Ovary (tissue), 9 donors: ENCODE measurements around the gene RPS3. TPM values are rescaled to one million over a fixed set of nuclear protein-coding genes. Genes with fewer than 3 reads are reported as not detected.

Experiments
- DNase-seq, 5 donors: peaks; one replicate each; pipeline ENCODE4 v3.0.0-alpha.2; 2019 to 2020
- H3K27ac ChIP-seq, 2 donors: fragments of 200-600 bp; one replicate each; pipeline versions ENCODE4 v1.5.1 to v1.8.0; 2019 to 2022
- H3K27me3 ChIP-seq: fragments of 200-600 bp; one replicate; pipeline ENCODE4 v1.8.0; 2022
- H3K36me3 ChIP-seq: fragments of 200-600 bp; sonication (generic); one replicate; pipeline ENCODE4 v1.5.1; 2019
- H3K4me1 ChIP-seq: one replicate; pipeline ENCODE4 v1.8.1; 2013; ENCODE audit warnings: mild to moderate bottlenecking, moderate library complexity; ENCODE audit not compliant: insufficient read depth
- H3K4me3 ChIP-seq: fragments of 200-600 bp; sonication (generic); one replicate; pipeline ENCODE4 v1.5.1; 2017
- H3K9me3 ChIP-seq, 2 donors: fragments of 200-600 bp in 1 of 2; sonication (generic) in 1 of 2; one replicate each; pipeline versions ENCODE4 v1.5.1 to v1.8.1; 2013 to 2019; ENCODE audit warnings: mild to moderate bottlenecking in 1 of 2, moderate library complexity in 1 of 2
- CTCF ChIP-seq, 3 donors: fragments of 450-650 bp in 2 of 3; fragments of 200-600 bp in 1 of 3; IDR thresholded peaks; one replicate each; pipeline versions ENCODE4 v1.5.1 to v1.8.0; 2016 to 2022; ENCODE audit warnings: antibody characterized with exemption in 3 of 3, mild to moderate bottlenecking in 1 of 3
- EP300 ChIP-seq: sonication (generic); formaldehyde crosslinking; IDR thresholded peaks from one replicate; pipeline ENCODE4 v1.6.1; 2017; ENCODE audit warnings: antibody characterized with exemption
- POLR2A ChIP-seq: fragments of 450-650 bp; IDR thresholded peaks from one replicate; pipeline ENCODE4 v1.6.1; 2017; ENCODE audit warnings: antibody characterized with exemption, mild to moderate bottlenecking, moderate library complexity
- WGBS, 3 donors: extraction: QIAGEN DNeasy Blood & Tissue Kit in 1 of 3; methylation state at CpG; one replicate each; pipeline versions ENCODE4 v1.1.5 to v1.1.7; 2013 to 2017; 5-methylcytosine and 5-hydroxymethylcytosine counted together
- intact Hi-C, 4 donors: fragments of 100-400 bp; cut with DNase I; formaldehyde crosslinking; loops; one replicate each; pipeline versions ENCODE4 v1.11.0 to v1.15.1; 2022 to 2023
- polyA plus RNA-seq, 2 donors: library from polyadenylated mRNA; stranded (reverse); fragments of 200-250 nt in 1 of 2; fragments of 350-450 nt in 1 of 2; fragmentation: Illumina TruSeq in 1 of 2; extraction: RNeasy Lipid Tissue Mini Kit (QIAGEN cat#74804) in 1 of 2; gene quantifications; one replicate each; pipeline ENCODE4 v1.2.3, GENCODE V29; 2013 to 2014
- total RNA-seq, 7 donors: library from RNA; depleted of rRNA in 2 of 7; stranded (reverse); fragments of >200 nt in 2 of 7; fragmentation: NEBNext Ultra II Directional in 3 of 7; extraction: Animal tissue kit (Norgen Biotek cat#: 25700) in 3 of 7; gene quantifications; one replicate each; pipeline versions ENCODE4 v1.1.0 to v1.2.4, GENCODE V29; 2016 to 2023
- donor health status: DM: no; HTN: no; CAD: no; lungs with moderate emphysema.
- donor health status: DM: no; HTN: no; CAD: no.
- donor health status: Bipolar disorder and iron deficiency.
- donor health status: DM: yes; HTN: yes; CAD: no.
- donor health status: DM: no; HTN: no; CAD: no.
- donor health status: DM: yes; HTN: yes; CAD: no.

The RPS3 gene
- total and polyA plus RNA-seq, 9 donors = 3,268 to 7,276 (median 5,342) TPM

GRCh38 chr11:75429641-75429901, 30.3 kb downstream of the RPS3 start:
- intact Hi-C loops = no loop called here
- H3K27ac ChIP-seq = no peak overlapping the region
- H3K9me3 ChIP-seq = no peaks in the 10 kb centered on the region
- DNase-seq = no peak
- H3K36me3 ChIP-seq = no peaks in the 10 kb centered on the region
- TF ChIP-seq EP300 (no peak), POLR2A (no peak), CTCF (IDR thresholded peaks at IDR 0.05) (no peak)
- H3K4me1 ChIP-seq = peaks cover 5% of the 10 kb centered on the region
- peaks cover 5% of the 10 kb centered on the region for H3K27me3 ChIP-seq
- no peak overlapping the region for H3K4me3 ChIP-seq
- WGBS, 3 donors = 19 to 22% (median 21%) methylated on average over 25 of the region's 25 CpGs

GRCh38 chr11:75429902-75430713, 30.8 kb downstream of the RPS3 start:
- H3K4me3 ChIP-seq = no peak overlapping the region
- peaks cover 5% of the 10 kb centered on the region for H3K27me3 ChIP-seq
- intact Hi-C loops = no loop called here

GRCh38 chr11:75430714-75431532, 31.6 kb downstream of the RPS3 start:
- Histone ChIP-seq H3K4me1 (peaks cover 5% of the 10 kb centered on the region), H3K36me3 (no peaks in the 10 kb centered on the region), H3K27ac (no peak overlapping the region), H3K4me3 (no peak overlapping the region), H3K9me3 (no peaks in the 10 kb centered on the region), H3K27me3 (peaks cover 5% of the 10 kb centered on the region)
- no peak for DNase-seq
- intact Hi-C loops = no loop called here
- 21 to 28% (median 27%) methylated on average over 31 to 32 of the region's 32 CpGs for WGBS, 3 donors
- TF ChIP-seq CTCF (IDR thresholded peaks at IDR 0.05) (no peak), EP300 (no peak), POLR2A (no peak)

More at GRCh38 chr11:75429902-75430713, 30.8 kb downstream of the RPS3 start:
- DNase-seq = peak in 2 of 5 donors; percentile 62 to 71
- WGBS, 3 donors = 1 to 3% (median 1%) methylated on average over 90 to 134 of the region's 134 CpGs
- no peak for TF ChIP-seq POLR2A
- TF ChIP-seq EP300 = no peak
- no peak for TF ChIP-seq CTCF (IDR thresholded peaks at IDR 0.05)
- H3K27ac ChIP-seq = no peak overlapping the region
- no peaks in the 10 kb centered on the region for H3K9me3 ChIP-seq
- no peaks in the 10 kb centered on the region for H3K36me3 ChIP-seq
- peaks cover 5% of the 10 kb centered on the region for H3K4me1 ChIP-seq

- H3K36me3 ChIP-seq = no peaks in the 10 kb centered on the region
- H3K27ac ChIP-seq = no peak overlapping the region
- H3K27me3 ChIP-seq = peaks cover 5% of the 10 kb centered on the region
- 50 to 54% (median 51%) methylated on average over 16 of the region's 16 CpGs for WGBS, 3 donors
- no peak for DNase-seq
- H3K4me1 ChIP-seq = peaks cover 5% of the 10 kb centered on the region
- TF ChIP-seq POLR2A = no peak
- TF ChIP-seq CTCF (IDR thresholded peaks at IDR 0.05) = no peak
- TF ChIP-seq EP300 = no peak
- no peaks in the 10 kb centered on the region for H3K9me3 ChIP-seq
- intact Hi-C loops = no loop called here
- H3K4me3 ChIP-seq = no peak overlapping the region
Measured at GRCh38 chr11:75431533-75432525, 32.5 kb downstream of the RPS3 start.
